ENCODE measurements around the gene DTD1.

The DTD1 gene

GRCh38 chr20:18705490-18705889 is 117.6 kb downstream of the DTD1 start:
- Histone ChIP-seq H3K27ac (replicated peaks; ENCODE audit: low read length) (no peak overlapping the region), H4K8ac (ENCODE audit: low read depth, low read length) (no peak overlapping the region)

DNA sequence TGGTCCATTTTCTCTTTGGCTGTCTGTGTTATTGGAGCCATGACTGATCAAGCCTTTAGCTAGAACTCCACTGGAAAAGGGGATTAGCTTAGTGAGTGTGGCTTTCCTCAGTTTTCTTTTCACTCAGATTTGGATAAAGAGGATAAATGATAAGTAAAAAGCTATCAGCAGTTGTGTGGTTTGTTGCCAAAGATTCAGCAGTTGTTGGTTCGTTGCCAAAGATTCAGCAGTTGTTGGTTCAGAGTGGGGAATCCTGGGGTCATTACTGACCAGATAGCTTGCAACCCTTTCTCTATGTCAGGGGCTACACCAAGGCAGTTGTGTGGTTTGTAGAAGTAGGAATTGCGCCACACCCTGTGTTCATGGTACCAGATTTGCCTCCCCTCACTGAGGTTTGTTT is 118.1 kb downstream of the DTD1 start:
- Histone ChIP-seq H3K79me1 (ENCODE audit: low read depth, low read length) (no peaks in the 10 kb centered on the region), H3K4me3 (ENCODE audit: low read length in 2 of 2) (no peak overlapping the region)
- no CpG with 5 or more reads among the region's 2 CpGs for WGBS, 2 donors (ENCODE audit: extremely low coverage in 2 of 2, insufficient read length in 2 of 2, insufficient replicate concordance in 1 of 2)

More at GRCh38 chr20:18705490-18705889, 117.6 kb downstream of the DTD1 start:
- no peak for DNase-seq (ENCODE audit: low spot score)
- WGBS, 2 donors (ENCODE audit: extremely low coverage in 2 of 2, insufficient read length in 2 of 2, insufficient replicate concordance in 1 of 2): no CpG with 5 or more reads among the region's 3 CpGs
- Histone ChIP-seq H3K27me3 (ENCODE audit: control insufficient read depth in 3 of 3, insufficient read depth in 3 of 3, low read depth in 1 of 3, low read length in 3 of 3) (no peaks in the 10 kb centered on the region), H3K14ac (ENCODE audit: low read length) (no peak overlapping the region), H2AK5ac (ENCODE audit: low read depth, low read length) (no peak overlapping the region), H3K4me3 (ENCODE audit: low read length in 2 of 2) (no peak overlapping the region), H3K9ac (ENCODE audit: low read depth, low read length, poor library complexity) (no peak overlapping the region), H2AFZ (ENCODE audit: low read length) (no peak overlapping the region), H4K91ac (ENCODE audit: low read depth, low read length, poor library complexity) (no peak overlapping the region), H3K36me3 (replicated peaks in 1 of 2; ENCODE audit: control insufficient read depth in 2 of 2, insufficient read depth in 2 of 2, low read length in 2 of 2) (no peaks in the 10 kb centered on the region), H3K18ac (ENCODE audit: low read length) (no peak overlapping the region), H3K4ac (ENCODE audit: low read length) (no peak overlapping the region), H2BK5ac (ENCODE audit: low read length) (no peak overlapping the region), H3K23ac (ENCODE audit: low read depth, low read length, poor library complexity) (no peak overlapping the region), H2BK12ac (ENCODE audit: low read length) (no peak overlapping the region), H3K79me1 (ENCODE audit: low read depth, low read length) (no peaks in the 10 kb centered on the region), H3K9me3 (replicated peaks in 1 of 2; ENCODE audit: control insufficient read depth in 2 of 2, insufficient read depth in 1 of 2, low read depth in 1 of 2, low read length in 2 of 2) (no peaks in the 10 kb centered on the region), H3K4me1 (ENCODE audit: control insufficient read depth in 2 of 2, insufficient read depth in 1 of 2, low read depth in 1 of 2, low read length in 2 of 2) (peaks cover 0 to 8% of the 10 kb centered on the region in 2 donors), H2BK120ac (ENCODE audit: low read depth, low read length) (no peak overlapping the region), H2BK15ac (ENCODE audit: low read length) (no peak overlapping the region), H3K4me2 (ENCODE audit: insufficient read depth, low read length, poor library complexity, severe bottlenecking) (no peak overlapping the region)

DNA sequence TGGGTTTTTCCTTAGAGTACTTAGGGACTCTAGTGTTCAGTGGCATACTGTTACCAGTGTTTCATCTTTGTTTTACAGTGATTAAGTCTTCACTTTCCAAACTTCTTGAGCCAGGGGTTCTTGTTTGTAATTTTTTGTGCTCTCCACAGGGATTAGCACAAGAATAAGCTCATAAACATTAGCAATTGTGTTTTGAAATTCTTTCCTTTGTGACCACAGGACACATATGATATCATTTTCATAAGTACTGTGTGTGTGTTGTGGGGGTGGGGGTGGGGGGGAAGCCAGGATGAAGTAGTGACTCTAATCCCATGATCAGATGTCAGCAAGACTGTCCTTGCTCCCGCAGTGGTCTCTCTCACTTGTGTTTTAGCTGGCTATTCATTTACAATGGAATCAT is 124.3 kb downstream of the DTD1 start:
- Histone ChIP-seq H3K36me3 (replicated peaks in 1 of 2; ENCODE audit: control insufficient read depth in 2 of 2, insufficient read depth in 2 of 2, low read length in 2 of 2) (no peaks in the 10 kb centered on the region), H2BK15ac (ENCODE audit: low read length) (no peak overlapping the region), H2AFZ (ENCODE audit: low read length) (no peak overlapping the region), H3K23ac (ENCODE audit: low read depth, low read length, poor library complexity) (no peak overlapping the region), H4K8ac (ENCODE audit: low read depth, low read length) (no peak overlapping the region), H2AK5ac (ENCODE audit: low read depth, low read length) (no peak overlapping the region), H2BK5ac (ENCODE audit: low read length) (no peak overlapping the region), H3K27ac (replicated peaks; ENCODE audit: low read length) (no peak overlapping the region), H2BK12ac (ENCODE audit: low read length) (no peak overlapping the region), H3K4me1 (ENCODE audit: control insufficient read depth in 2 of 2, insufficient read depth in 1 of 2, low read depth in 1 of 2, low read length in 2 of 2) (peaks cover 0 to 11% of the 10 kb centered on the region in 2 donors), H4K91ac (ENCODE audit: low read depth, low read length, poor library complexity) (no peak overlapping the region), H3K4ac (ENCODE audit: low read length) (no peak overlapping the region), H3K18ac (ENCODE audit: low read length) (no peak overlapping the region), H3K79me1 (ENCODE audit: low read depth, low read length) (no peaks in the 10 kb centered on the region), H3K27me3 (ENCODE audit: control insufficient read depth in 3 of 3, insufficient read depth in 3 of 3, low read depth in 1 of 3, low read length in 3 of 3) (no peaks in the 10 kb centered on the region), H3K4me2 (ENCODE audit: insufficient read depth, low read length, poor library complexity, severe bottlenecking) (no peak overlapping the region), H3K9me3 (replicated peaks in 1 of 2; ENCODE audit: control insufficient read depth in 2 of 2, insufficient read depth in 1 of 2, low read depth in 1 of 2, low read length in 2 of 2) (no peaks in the 10 kb centered on the region), H3K14ac (ENCODE audit: low read length) (no peak overlapping the region), H3K9ac (ENCODE audit: low read depth, low read length, poor library complexity) (no peak overlapping the region), H3K4me3 (ENCODE audit: low read length in 2 of 2) (no peak overlapping the region), H2BK120ac (ENCODE audit: low read depth, low read length) (no peak overlapping the region)
- no peak for DNase-seq (ENCODE audit: low spot score)
- no CpG with 5 or more reads among the region's 1 CpG for WGBS, 2 donors (ENCODE audit: extremely low coverage in 2 of 2, insufficient read length in 2 of 2, insufficient replicate concordance in 1 of 2)

More for the DNA sequence above, 118.1 kb downstream of the DTD1 start:
- H3K27me3 ChIP-seq (ENCODE audit: control insufficient read depth in 3 of 3, insufficient read depth in 3 of 3, low read depth in 1 of 3, low read length in 3 of 3): no peaks in the 10 kb centered on the region
- no peaks in the 10 kb centered on the region for H3K9me3 ChIP-seq (replicated peaks in 1 of 2; ENCODE audit: control insufficient read depth in 2 of 2, insufficient read depth in 1 of 2, low read depth in 1 of 2, low read length in 2 of 2)
- H3K14ac ChIP-seq (ENCODE audit: low read length): no peak overlapping the region
- no peak overlapping the region for H3K4ac ChIP-seq (ENCODE audit: low read length)
- no peak for DNase-seq (ENCODE audit: low spot score)
- no peak overlapping the region for H3K18ac ChIP-seq (ENCODE audit: low read length)
- no peak overlapping the region for H2BK5ac ChIP-seq (ENCODE audit: low read length)
- H2AK5ac ChIP-seq (ENCODE audit: low read depth, low read length): no peak overlapping the region
- H3K27ac ChIP-seq (replicated peaks; ENCODE audit: low read length): no peak overlapping the region
- no peaks in the 10 kb centered on the region for H3K36me3 ChIP-seq (replicated peaks in 1 of 2; ENCODE audit: control insufficient read depth in 2 of 2, insufficient read depth in 2 of 2, low read length in 2 of 2)
- no peak overlapping the region for H2AFZ ChIP-seq (ENCODE audit: low read length)
- H3K4me1 ChIP-seq (ENCODE audit: control insufficient read depth in 2 of 2, insufficient read depth in 1 of 2, low read depth in 1 of 2, low read length in 2 of 2): peaks cover 0 to 8% of the 10 kb centered on the region in 2 donors
- no peak overlapping the region for H3K9ac ChIP-seq (ENCODE audit: low read depth, low read length, poor library complexity)
- no peak overlapping the region for H4K8ac ChIP-seq (ENCODE audit: low read depth, low read length)
- H2BK12ac ChIP-seq (ENCODE audit: low read length): no peak overlapping the region
- no peak overlapping the region for H2BK120ac ChIP-seq (ENCODE audit: low read depth, low read length)
- no peak overlapping the region for H4K91ac ChIP-seq (ENCODE audit: low read depth, low read length, poor library complexity)
- no peak overlapping the region for H3K4me2 ChIP-seq (ENCODE audit: insufficient read depth, low read length, poor library complexity, severe bottlenecking)
- H3K23ac ChIP-seq (ENCODE audit: low read depth, low read length, poor library complexity): no peak overlapping the region
- H2BK15ac ChIP-seq (ENCODE audit: low read length): no peak overlapping the region

GRCh38 chr20:18712882-18713281 is 125.0 kb downstream of the DTD1 start:
- H3K27ac ChIP-seq (replicated peaks; ENCODE audit: low read length): no peak overlapping the region
- H3K9me3 ChIP-seq (replicated peaks in 1 of 2; ENCODE audit: control insufficient read depth in 2 of 2, insufficient read depth in 1 of 2, low read depth in 1 of 2, low read length in 2 of 2): no peaks in the 10 kb centered on the region
- DNase-seq (ENCODE audit: low spot score): peak; percentile 24
- H3K4ac ChIP-seq (ENCODE audit: low read length): no peak overlapping the region
- no peak overlapping the region for H2AK5ac ChIP-seq (ENCODE audit: low read depth, low read length)
- no peak overlapping the region for H2BK12ac ChIP-seq (ENCODE audit: low read length)
- H3K79me1 ChIP-seq (ENCODE audit: low read depth, low read length): no peaks in the 10 kb centered on the region
- H3K14ac ChIP-seq (ENCODE audit: low read length): no peak overlapping the region
- H2BK15ac ChIP-seq (ENCODE audit: low read length): no peak overlapping the region
- no peak overlapping the region for H3K23ac ChIP-seq (ENCODE audit: low read depth, low read length, poor library complexity)
- H3K4me3 ChIP-seq (ENCODE audit: low read length in 2 of 2): no peak overlapping the region
- H4K91ac ChIP-seq (ENCODE audit: low read depth, low read length, poor library complexity): no peak overlapping the region
- H3K9ac ChIP-seq (ENCODE audit: low read depth, low read length, poor library complexity): no peak overlapping the region
- no peak overlapping the region for H3K4me2 ChIP-seq (ENCODE audit: insufficient read depth, low read length, poor library complexity, severe bottlenecking)
- H3K18ac ChIP-seq (ENCODE audit: low read length): no peak overlapping the region
- no peak overlapping the region for H4K8ac ChIP-seq (ENCODE audit: low read depth, low read length)
- no peaks in the 10 kb centered on the region for H3K27me3 ChIP-seq (ENCODE audit: control insufficient read depth in 3 of 3, insufficient read depth in 3 of 3, low read depth in 1 of 3, low read length in 3 of 3)
- H2BK5ac ChIP-seq (ENCODE audit: low read length): no peak overlapping the region
- H3K36me3 ChIP-seq (replicated peaks in 1 of 2; ENCODE audit: control insufficient read depth in 2 of 2, insufficient read depth in 2 of 2, low read length in 2 of 2): no peaks in the 10 kb centered on the region
- no peak overlapping the region for H2AFZ ChIP-seq (ENCODE audit: low read length)
- H2BK120ac ChIP-seq (ENCODE audit: low read depth, low read length): no peak overlapping the region
- WGBS, 2 donors (ENCODE audit: extremely low coverage in 2 of 2, insufficient read length in 2 of 2, insufficient replicate concordance in 1 of 2): no CpG with 5 or more reads among the region's 3 CpGs
- H3K4me1 ChIP-seq (ENCODE audit: control insufficient read depth in 2 of 2, insufficient read depth in 1 of 2, low read depth in 1 of 2, low read length in 2 of 2): peaks cover 0 to 8% of the 10 kb centered on the region in 2 donors

All from neuronal stem cell (in vitro differentiated cells).